ENCODE data around the gene CCDC137. TPM values are rescaled to one million over a fixed set of nuclear protein-coding genes. Genes with fewer than 3 reads are reported as not detected.

Gene CCDC137
- total and polyA plus RNA-seq, 5 donors from 2014 or later, result 10.2 to 30.4 (median 12.4) TPM

GRCh38 chr17:81719410-81720266 lies 53.1 kb downstream of the CCDC137 start:
- Mint-ChIP-seq H3K4me1 (no peaks in the 10 kb centered on the region), H3K27ac (no peak overlapping the region), H3K4me3 (no peak overlapping the region), H3K36me3 (no peaks in the 10 kb centered on the region), H3K9me3 (peaks cover 0 to 1% (median 0%) of the 10 kb centered on the region in 7 donors), H3K27me3 (peaks cover 8% of the 10 kb centered on the region)
- no peaks in the 10 kb centered on the region for H3K36me3 ChIP-seq (ENCODE audit: control insufficient read depth, insufficient read depth, low read length)
- no peaks in the 10 kb centered on the region for H3K4me1 ChIP-seq (ENCODE audit: control insufficient read depth, insufficient read depth, low read length, poor library complexity, severe bottlenecking)
- H3K27ac ChIP-seq (ENCODE audit: insufficient read depth, low read length, poor library complexity, severe bottlenecking), result no peak overlapping the region
- DNase-seq (no peak), ATAC-seq (ENCODE audit: low read depth in 2 of 2) (no peak)
- no peaks in the 10 kb centered on the region for H3K9me3 ChIP-seq (ENCODE audit: control insufficient read depth in 2 of 2, low read length in 2 of 2)
- no peaks in the 10 kb centered on the region for H3K27me3 ChIP-seq (ENCODE audit: control insufficient read depth, insufficient read depth, low read length)
- no peak overlapping the region for H3K4me3 ChIP-seq (ENCODE audit: low read depth, low read length)

GRCh38 chr17:81720267-81721071 lies 53.9 kb downstream of the CCDC137 start:
- Histone ChIP-seq H3K36me3 (ENCODE audit: control insufficient read depth, insufficient read depth, low read length) (no peaks in the 10 kb centered on the region), H3K9me3 (ENCODE audit: control insufficient read depth in 2 of 2, low read length in 2 of 2) (no peaks in the 10 kb centered on the region), H3K27me3 (ENCODE audit: control insufficient read depth, insufficient read depth, low read length) (no peaks in the 10 kb centered on the region), H3K27ac (ENCODE audit: insufficient read depth, low read length, poor library complexity, severe bottlenecking) (no peak overlapping the region), H3K4me3 (ENCODE audit: low read depth, low read length) (no peak overlapping the region), H3K4me1 (ENCODE audit: control insufficient read depth, insufficient read depth, low read length, poor library complexity, severe bottlenecking) (no peaks in the 10 kb centered on the region)
- Mint-ChIP-seq H3K27ac (no peak overlapping the region), H3K4me3 (no peak overlapping the region), H3K27me3 (peaks cover 8% of the 10 kb centered on the region), H3K36me3 (no peaks in the 10 kb centered on the region), H3K4me1 (no peaks in the 10 kb centered on the region), H3K9me3 (peaks cover 0 to 1% (median 0%) of the 10 kb centered on the region in 7 donors)
- DNase-seq (no peak), ATAC-seq (ENCODE audit: low read depth in 2 of 2) (no peak)

GRCh38 chr17:81722184-81723120 lies 55.9 kb downstream of the CCDC137 start:
- no peaks in the 10 kb centered on the region for H3K9me3 ChIP-seq (ENCODE audit: control insufficient read depth in 2 of 2, low read length in 2 of 2)
- no peak overlapping the region for H3K4me3 Mint-ChIP-seq
- H3K27me3 Mint-ChIP-seq, result peaks cover 14% of the 10 kb centered on the region
- no peaks in the 10 kb centered on the region for H3K36me3 ChIP-seq (ENCODE audit: control insufficient read depth, insufficient read depth, low read length)
- H3K27ac ChIP-seq (ENCODE audit: insufficient read depth, low read length, poor library complexity, severe bottlenecking), result no peak overlapping the region
- H3K4me1 Mint-ChIP-seq, result no peaks in the 10 kb centered on the region
- no peaks in the 10 kb centered on the region for H3K4me1 ChIP-seq (ENCODE audit: control insufficient read depth, insufficient read depth, low read length, poor library complexity, severe bottlenecking)
- ATAC-seq (ENCODE audit: low read depth in 2 of 2) (no peak), DNase-seq (no peak)
- H3K27ac Mint-ChIP-seq, result no peak overlapping the region
- peaks cover 0 to 1% (median 0%) of the 10 kb centered on the region in 7 donors for H3K9me3 Mint-ChIP-seq
- no peaks in the 10 kb centered on the region for H3K27me3 ChIP-seq (ENCODE audit: control insufficient read depth, insufficient read depth, low read length)
- H3K4me3 ChIP-seq (ENCODE audit: low read depth, low read length), result no peak overlapping the region
- no peaks in the 10 kb centered on the region for H3K36me3 Mint-ChIP-seq

Other genes with a start within 250 kb of the CCDC137 start
- 1,684 TPM for gene ACTG1, start 153.9 kb upstream of the CCDC137 start, total RNA-seq
- gene ACTG1, start 153.9 kb upstream of the CCDC137 start, polyA plus RNA-seq, result 1,000 to 10,000 TPM; 1,881 to 2,724 (median 2,486) TPM
- gene FSCN2, start 138.4 kb upstream of the CCDC137 start, total RNA-seq, result 0.74 TPM
- gene FSCN2, start 138.4 kb upstream of the CCDC137 start, polyA plus RNA-seq, result under 1 TPM in 1 of 4 donors, not detected in 3; 0.17 TPM
- gene FAAP100, start 114.4 kb upstream of the CCDC137 start, total RNA-seq, result 28.1 TPM
- 10 to 100 TPM in 2 of 4 donors, 1 to 10 TPM in 2; 8.2 to 13.0 (median 10.4) TPM for gene FAAP100, start 114.4 kb upstream of the CCDC137 start, polyA plus RNA-seq
- gene NPLOC4, start 29.6 kb upstream of the CCDC137 start, total RNA-seq, result 103 TPM
- 10 to 100 TPM; 48.6 to 53.1 (median 51.0) TPM for gene NPLOC4, start 29.6 kb upstream of the CCDC137 start, polyA plus RNA-seq
- gene TSPAN10, start 29.5 kb upstream of the CCDC137 start, total RNA-seq, result not detected
- gene TSPAN10, start 29.5 kb upstream of the CCDC137 start, polyA plus RNA-seq, result under 1 TPM in 3 of 4 donors, not detected in 1; 0.21 to 0.70 (median 0.24) TPM
- gene PDE6G, start 10.2 kb upstream of the CCDC137 start, total RNA-seq, result 0.67 TPM
- 1 to 10 TPM in 2 of 4 donors, under 1 TPM in 1, not detected in 1; 0.94 to 1.4 (median 1.1) TPM for gene PDE6G, start 10.2 kb upstream of the CCDC137 start, polyA plus RNA-seq
- gene OXLD1, start 132 bp upstream of the CCDC137 start, total RNA-seq, result 37.7 TPM
- 100 to 1,000 TPM in 1 of 4 donors, 10 to 100 TPM in 3; 78.4 to 108 (median 84.2) TPM for gene OXLD1, start 132 bp upstream of the CCDC137 start, polyA plus RNA-seq
- gene ARL16, start 17.1 kb downstream of the CCDC137 start, total RNA-seq, result 34.7 TPM
- gene ARL16, start 17.1 kb downstream of the CCDC137 start, polyA plus RNA-seq, result 10 to 100 TPM; 24.7 to 27.7 (median 26.3) TPM
- gene HGS, start 17.3 kb downstream of the CCDC137 start, total RNA-seq, result 148 TPM
- 10 to 100 TPM; 23.4 to 30.5 (median 27.7) TPM for gene HGS, start 17.3 kb downstream of the CCDC137 start, polyA plus RNA-seq
- 18.5 TPM for gene MRPL12, start 36.6 kb downstream of the CCDC137 start, total RNA-seq
- gene MRPL12, start 36.6 kb downstream of the CCDC137 start, polyA plus RNA-seq, result 10 to 100 TPM; 45.1 to 49.2 (median 47.2) TPM
- gene SLC25A10, start 45.5 kb downstream of the CCDC137 start, total RNA-seq, result 2.5 TPM
- gene SLC25A10, start 45.5 kb downstream of the CCDC137 start, polyA plus RNA-seq, result 1 to 10 TPM; 3.4 to 4.3 (median 3.7) TPM
- gene GCGR, start 137.4 kb downstream of the CCDC137 start, total RNA-seq, result not detected
- gene GCGR, start 137.4 kb downstream of the CCDC137 start, polyA plus RNA-seq, result not detected
- 59.9 TPM for gene MCRIP1, start 166.6 kb downstream of the CCDC137 start, total RNA-seq
- 10 to 100 TPM; 58.1 to 93.2 (median 77.1) TPM for gene MCRIP1, start 166.6 kb downstream of the CCDC137 start, polyA plus RNA-seq
- gene PPP1R27, start 168.3 kb downstream of the CCDC137 start, total RNA-seq, result not detected
- gene PPP1R27, start 168.3 kb downstream of the CCDC137 start, polyA plus RNA-seq, result not detected
- gene P4HB, start 193.8 kb downstream of the CCDC137 start, total RNA-seq, result 231 TPM
- 100 to 1,000 TPM; 186 to 216 (median 207) TPM for gene P4HB, start 193.8 kb downstream of the CCDC137 start, polyA plus RNA-seq
- gene ARHGDIA, start 204.6 kb downstream of the CCDC137 start, total RNA-seq, result 578 TPM
- 100 to 1,000 TPM in 2 of 4 donors, 10 to 100 TPM in 2; 91.4 to 141 (median 99.4) TPM for gene ARHGDIA, start 204.6 kb downstream of the CCDC137 start, polyA plus RNA-seq
- gene ALYREF, start 224.8 kb downstream of the CCDC137 start, total RNA-seq, result 90.9 TPM
- gene ALYREF, start 224.8 kb downstream of the CCDC137 start, polyA plus RNA-seq, result 10 to 100 TPM; 24.8 to 57.6 (median 39.6) TPM
- 44.4 TPM for gene ANAPC11, start 225.0 kb downstream of the CCDC137 start, total RNA-seq
- gene ANAPC11, start 225.0 kb downstream of the CCDC137 start, polyA plus RNA-seq, result 100 to 1,000 TPM; 262 to 331 (median 290) TPM
- gene NPB, start 235.5 kb downstream of the CCDC137 start, total RNA-seq, result not detected
- gene NPB, start 235.5 kb downstream of the CCDC137 start, polyA plus RNA-seq, result under 1 TPM in 1 of 4 donors, not detected in 3; 0.10 TPM
- gene PCYT2, start 244.7 kb downstream of the CCDC137 start, total RNA-seq, result 28.6 TPM
- 10 to 100 TPM; 25.6 to 30.9 (median 26.8) TPM for gene PCYT2, start 244.7 kb downstream of the CCDC137 start, polyA plus RNA-seq